ENCODE results near the gene REXO4.

Gene REXO4

DNA sequence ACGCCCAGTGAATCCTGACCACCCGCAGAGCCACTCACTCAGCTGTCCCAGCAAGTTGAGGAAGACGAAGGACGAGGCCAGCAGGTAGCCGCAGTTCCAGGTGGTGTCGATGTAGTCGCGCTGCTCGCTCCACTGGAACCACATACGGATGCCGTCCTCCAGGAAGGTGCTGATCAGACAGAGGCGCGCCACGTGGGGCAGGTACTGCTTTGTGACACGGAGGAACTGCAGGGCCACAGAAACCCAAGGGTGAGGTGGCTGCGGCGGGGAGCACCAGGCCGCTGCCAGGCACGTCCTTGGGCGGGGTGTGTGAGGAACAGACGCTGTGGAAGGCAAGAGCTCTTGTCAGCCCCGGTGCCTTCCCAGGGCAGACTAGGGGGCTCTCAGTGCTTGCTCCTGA lies 50.6 kb downstream of the REXO4 start:
- FAIRE-seq, result no peak

DNA sequence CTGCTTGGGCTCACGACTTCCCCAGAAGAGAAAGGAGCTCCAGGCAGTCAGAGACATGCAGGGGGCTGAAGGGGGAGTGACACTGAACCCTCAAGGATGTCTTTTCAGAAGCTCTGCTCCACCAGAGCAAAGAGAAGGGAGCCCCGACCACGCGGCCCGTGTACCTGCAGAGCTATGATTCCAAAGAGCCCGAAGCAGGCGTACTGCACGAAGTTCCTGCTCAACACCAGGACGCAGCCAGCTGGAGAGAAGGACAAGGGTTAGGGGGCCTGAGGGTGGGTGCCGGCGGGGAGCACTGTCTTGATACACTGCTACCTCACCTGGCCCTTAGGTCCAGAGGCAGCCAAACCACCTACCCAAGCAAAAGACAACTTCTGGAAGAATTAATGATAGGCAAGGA lies 51.4 kb downstream of the REXO4 start:
- FAIRE-seq, result no peak

- FAIRE-seq, result no peak
Measured at GRCh38 chr9:133362359-133363044, 55.3 kb downstream of the REXO4 start.

DNA sequence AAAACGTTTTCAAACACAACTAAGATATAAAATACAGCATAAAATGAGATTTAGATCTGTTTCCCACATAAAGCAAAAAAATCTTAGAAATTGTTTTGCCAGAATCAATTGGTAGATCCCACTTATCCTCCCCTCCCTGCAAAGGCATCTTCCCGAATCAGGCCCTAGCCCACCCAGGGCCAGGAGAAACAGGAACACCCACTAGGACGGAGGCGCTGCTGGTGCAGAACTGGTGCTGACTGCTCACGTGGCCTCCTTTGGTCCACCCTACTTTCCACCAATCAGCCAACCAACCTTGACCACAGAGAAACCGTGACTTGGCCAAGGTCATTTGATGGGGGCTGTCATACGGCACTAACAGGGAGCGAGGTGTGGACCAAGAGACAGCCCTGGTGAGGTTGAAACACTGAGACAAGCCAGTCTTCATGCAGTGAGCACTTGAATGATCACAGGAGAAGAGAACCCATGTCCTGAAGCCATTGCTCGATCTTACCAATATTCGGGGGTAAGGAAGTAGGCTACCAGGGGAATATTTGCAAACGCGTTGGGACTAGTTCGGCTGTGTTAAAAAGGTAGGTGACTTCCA lies 56.2 kb downstream of the REXO4 start:
- no peak for FAIRE-seq

DNA sequence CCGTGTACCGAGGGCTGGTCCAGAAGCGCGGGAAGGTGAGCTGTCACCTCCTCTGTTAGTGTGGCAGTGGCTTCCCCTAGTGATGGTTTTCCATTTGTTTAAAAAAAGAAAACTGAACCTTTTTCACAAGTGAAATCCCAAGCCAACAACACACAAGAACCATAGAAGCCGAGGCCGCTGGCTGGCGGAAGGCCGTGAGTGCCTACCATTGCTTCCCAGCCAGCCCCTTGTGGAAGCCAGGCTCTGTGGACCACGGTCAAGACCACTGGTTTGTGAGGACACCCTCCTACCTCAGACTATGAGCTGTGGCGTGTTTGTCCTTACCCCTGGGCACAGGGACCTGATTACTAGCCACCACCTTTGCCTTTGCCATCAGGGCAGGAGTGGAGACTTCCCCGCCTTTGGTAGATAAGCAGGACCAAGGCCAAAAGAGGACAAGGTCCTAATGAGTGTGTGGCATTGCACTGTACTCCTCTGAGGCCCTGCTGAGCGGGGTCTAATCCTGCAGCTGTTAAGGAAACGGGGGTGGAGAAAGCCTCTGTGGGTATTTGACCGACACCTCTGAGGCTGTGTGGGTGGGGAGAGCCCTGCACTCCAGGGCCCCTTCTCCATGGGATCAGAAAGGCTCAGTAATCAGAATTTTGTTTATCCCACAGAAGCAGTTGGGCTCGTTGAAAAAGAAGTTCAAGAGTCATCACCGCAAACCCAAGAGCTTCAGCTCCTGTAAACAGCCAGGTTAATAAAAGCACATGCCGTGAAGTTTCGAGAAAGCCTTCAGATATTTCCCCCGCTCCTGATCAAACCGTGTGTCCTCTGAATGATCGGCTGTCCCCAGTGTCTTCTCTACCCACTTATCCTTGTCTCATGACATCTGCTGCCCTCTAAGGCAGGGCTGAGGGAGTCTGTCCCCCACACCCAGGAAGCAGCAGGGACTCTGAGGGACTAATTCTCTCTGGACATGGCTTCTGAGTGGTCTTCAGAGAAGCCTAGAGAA lies 57.1 kb downstream of the REXO4 start:
- FAIRE-seq, result no peak

DNA sequence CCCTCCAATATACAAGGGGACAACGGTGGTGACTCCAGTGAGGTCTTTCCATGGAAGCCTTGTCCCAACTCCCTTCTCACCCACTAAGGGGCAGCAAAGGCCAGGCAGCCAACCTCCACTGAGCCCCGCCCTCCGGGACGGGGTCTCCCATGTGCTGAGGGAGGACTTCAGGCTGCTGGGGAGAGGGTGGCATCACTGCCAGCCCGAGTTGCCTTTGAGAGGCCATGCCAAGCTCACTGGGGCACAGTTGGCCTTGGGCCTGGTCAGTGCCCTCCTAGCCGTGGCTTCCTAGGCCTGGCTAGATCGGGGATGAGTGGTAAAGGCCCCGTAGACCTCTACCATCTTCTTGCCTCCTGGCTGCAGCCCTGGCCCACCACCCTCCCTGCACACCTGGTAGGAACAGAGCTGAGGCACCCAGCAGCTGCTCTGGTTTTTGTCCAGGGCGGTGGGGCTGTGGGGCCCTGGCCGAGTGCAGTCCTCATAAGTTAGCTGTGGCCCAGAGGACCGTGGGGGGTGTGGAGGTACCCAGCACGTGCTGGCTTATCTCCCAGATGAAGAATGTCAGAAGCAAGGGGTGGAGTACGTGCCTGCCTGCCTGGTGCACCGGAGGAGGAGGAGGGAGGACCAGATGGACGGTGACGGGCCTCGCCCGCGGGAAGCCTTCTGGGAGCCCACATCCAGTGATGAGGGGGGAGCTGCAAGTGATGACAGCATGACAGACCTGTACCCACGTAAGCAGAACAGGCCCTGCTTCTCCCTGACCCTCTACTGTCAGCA lies 58.2 kb downstream of the REXO4 start:
- no peak for FAIRE-seq

DNA sequence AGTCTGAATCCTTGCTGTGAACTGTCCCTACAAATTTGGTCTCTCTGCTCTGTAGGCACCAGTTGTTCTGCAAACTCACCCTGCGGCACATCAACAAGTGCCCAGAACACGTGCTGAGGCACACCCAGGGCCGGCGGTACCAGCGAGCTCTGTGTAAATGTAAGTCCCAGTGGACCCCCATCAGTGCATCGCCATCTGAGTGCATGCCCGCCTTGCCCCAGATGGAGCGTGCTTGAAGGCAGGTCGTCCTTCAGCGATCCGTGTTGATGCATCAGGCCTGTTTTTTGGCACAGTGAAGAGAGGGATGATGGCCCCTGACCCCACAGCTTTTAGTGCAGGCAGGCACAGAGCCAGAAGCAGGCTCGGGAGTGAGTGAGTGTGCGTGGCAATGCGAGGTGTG lies 60.2 kb downstream of the REXO4 start:
- no peak for FAIRE-seq

GRCh38 chr9:133356391-133357091 lies 61.3 kb downstream of the REXO4 start, which contains the start of the genes SURF1 and SURF2:
SURF1 (minus strand) TSS chr9:133356487; CDS start chr9:133356453, 34 bp downstream.
SURF2 (plus strand) TSS chr9:133356550; CDS start chr9:133356593, 43 bp downstream.
- no peak for FAIRE-seq
